ENCODE results near the gene SAG. TPM values are rescaled to one million over a fixed set of nuclear protein-coding genes. Genes with fewer than 3 reads are reported as not detected.

SAG gene
- total RNA-seq, 1 donor from 2014 or later: not detected

DNA sequence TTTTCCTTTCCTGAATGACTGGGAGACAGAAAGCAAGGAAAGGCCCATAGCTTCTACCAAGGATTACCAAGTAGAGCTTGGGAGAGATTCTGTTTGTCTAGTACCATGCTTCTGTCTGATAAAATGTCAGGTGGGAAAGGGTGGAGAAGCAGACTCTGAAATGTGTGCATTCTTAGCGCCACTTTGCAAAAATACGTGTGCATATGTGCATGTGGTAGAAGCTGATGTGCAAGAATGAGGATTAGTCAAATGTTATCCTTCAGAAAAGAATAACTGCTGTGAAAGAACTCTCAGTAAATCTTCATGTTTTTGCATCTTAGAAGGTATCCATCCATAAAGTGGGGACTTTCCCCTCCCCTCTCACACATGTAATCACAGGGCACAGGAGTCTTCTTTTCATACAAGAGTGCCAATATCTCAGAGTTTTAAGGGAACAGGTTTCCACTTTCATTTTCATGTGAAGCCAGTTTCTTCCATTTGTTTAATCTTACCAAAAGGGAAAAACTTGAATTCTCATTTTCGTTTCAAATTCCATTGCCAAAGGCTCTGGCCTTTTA is 31.3 kb downstream of the SAG start:
- no peak for DNase-seq
- TF ChIP-seq, protein P1, sequence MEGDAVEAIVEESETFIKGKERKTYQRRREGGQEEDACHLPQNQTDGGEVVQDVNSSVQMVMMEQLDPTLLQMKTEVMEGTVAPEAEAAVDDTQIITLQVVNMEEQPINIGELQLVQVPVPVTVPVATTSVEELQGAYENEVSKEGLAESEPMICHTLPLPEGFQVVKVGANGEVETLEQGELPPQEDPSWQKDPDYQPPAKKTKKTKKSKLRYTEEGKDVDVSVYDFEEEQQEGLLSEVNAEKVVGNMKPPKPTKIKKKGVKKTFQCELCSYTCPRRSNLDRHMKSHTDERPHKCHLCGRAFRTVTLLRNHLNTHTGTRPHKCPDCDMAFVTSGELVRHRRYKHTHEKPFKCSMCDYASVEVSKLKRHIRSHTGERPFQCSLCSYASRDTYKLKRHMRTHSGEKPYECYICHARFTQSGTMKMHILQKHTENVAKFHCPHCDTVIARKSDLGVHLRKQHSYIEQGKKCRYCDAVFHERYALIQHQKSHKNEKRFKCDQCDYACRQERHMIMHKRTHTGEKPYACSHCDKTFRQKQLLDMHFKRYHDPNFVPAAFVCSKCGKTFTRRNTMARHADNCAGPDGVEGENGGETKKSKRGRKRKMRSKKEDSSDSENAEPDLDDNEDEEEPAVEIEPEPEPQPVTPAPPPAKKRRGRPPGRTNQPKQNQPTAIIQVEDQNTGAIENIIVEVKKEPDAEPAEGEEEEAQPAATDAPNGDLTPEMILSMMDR (IDR thresholded peaks at IDR 0.05; ENCODE audit: partially characterized antibody, unreplicated experiment): no peak
- peaks cover 5% of the 10 kb centered on the region for H3K27me3 Mint-ChIP-seq (ENCODE audit: unreplicated experiment)
- H3K9me3 Mint-ChIP-seq (ENCODE audit: unreplicated experiment): peaks cover 5% of the 10 kb centered on the region
- no peak overlapping the region for H3K4me3 Mint-ChIP-seq (ENCODE audit: unreplicated experiment)
- no peaks in the 10 kb centered on the region for H3K36me3 Mint-ChIP-seq (ENCODE audit: unreplicated experiment)
- H3K4me1 Mint-ChIP-seq (ENCODE audit: low read depth, unreplicated experiment): peaks cover 10% of the 10 kb centered on the region
- no peak overlapping the region for H3K27ac Mint-ChIP-seq (ENCODE audit: unreplicated experiment)

DNA sequence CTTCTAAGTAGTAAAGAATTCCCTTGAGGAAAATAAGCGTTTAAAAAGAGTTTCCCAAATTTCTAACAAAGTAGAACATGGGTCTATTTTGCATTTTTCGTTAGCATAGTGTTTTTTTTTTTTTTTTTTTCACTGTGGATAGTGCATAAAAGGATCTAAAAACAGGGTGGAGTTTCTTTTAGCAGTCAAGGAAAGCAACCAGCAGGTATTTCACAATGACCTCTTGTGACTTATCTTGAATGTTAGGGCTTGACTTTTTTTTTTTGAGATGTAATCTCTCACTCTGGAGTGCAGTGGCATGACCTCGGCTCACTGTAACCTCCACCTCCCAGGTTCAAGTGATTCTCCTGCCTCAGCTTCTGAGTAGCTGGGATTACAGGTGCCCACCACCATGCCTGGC is 31.8 kb downstream of the SAG start:
- peaks cover 4% of the 10 kb centered on the region for H3K27me3 Mint-ChIP-seq (ENCODE audit: unreplicated experiment)
- H3K9me3 Mint-ChIP-seq (ENCODE audit: unreplicated experiment): peaks cover 5% of the 10 kb centered on the region
- no peak for DNase-seq
- H3K36me3 Mint-ChIP-seq (ENCODE audit: unreplicated experiment): no peaks in the 10 kb centered on the region
- H3K4me3 Mint-ChIP-seq (ENCODE audit: unreplicated experiment): no peak overlapping the region
- peaks cover 7% of the 10 kb centered on the region for H3K4me1 Mint-ChIP-seq (ENCODE audit: low read depth, unreplicated experiment)
- H3K27ac Mint-ChIP-seq (ENCODE audit: unreplicated experiment): no peak overlapping the region
- TF ChIP-seq, protein P1 (IDR thresholded peaks at IDR 0.05; ENCODE audit: partially characterized antibody, unreplicated experiment): no peak

DNA sequence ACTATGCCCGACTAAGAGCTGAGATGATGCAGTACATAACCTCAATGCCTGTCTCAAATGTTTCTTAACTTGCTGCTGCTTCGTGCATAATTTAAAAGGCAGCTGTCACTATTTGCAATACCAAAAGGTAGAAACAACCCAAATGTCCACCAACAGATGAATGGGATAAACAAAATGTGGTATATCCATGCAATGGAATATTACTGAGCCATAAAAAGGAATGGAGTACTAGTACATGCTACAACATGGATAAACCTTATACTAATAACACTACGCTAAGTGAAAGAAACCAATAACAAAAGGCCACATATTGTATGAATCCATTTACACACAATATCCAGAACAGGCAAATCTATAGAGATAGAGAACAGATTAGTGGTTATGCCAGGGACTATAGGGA is 33.7 kb downstream of the SAG start:
- H3K27me3 Mint-ChIP-seq (ENCODE audit: unreplicated experiment): peaks cover 4% of the 10 kb centered on the region

DNA sequence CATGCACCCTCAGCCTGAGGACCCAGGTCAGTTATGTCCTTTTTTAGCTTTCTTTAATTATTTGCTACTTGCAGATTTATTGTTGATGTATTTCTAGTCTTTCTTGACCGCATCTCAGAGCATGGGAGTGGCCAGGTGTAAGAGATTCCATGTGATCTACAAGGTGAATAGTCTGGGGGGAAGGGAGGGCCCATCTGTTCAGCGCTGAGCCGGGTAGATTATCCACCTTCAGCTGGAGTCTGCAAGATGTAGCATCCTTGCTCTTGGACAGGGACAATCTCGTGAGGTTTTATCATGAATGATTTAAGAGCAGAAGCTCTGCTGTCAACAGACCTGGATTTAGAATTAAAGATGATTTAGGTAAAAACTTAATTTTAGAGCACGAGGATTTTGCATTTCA is 34.7 kb downstream of the SAG start:
- no peak overlapping the region for H3K4me3 Mint-ChIP-seq (ENCODE audit: unreplicated experiment)
- DNase-seq: no peak
- no peaks in the 10 kb centered on the region for H3K36me3 Mint-ChIP-seq (ENCODE audit: unreplicated experiment)
- TF ChIP-seq, protein P1 (IDR thresholded peaks at IDR 0.05; ENCODE audit: partially characterized antibody, unreplicated experiment): no peak
- peaks cover 4% of the 10 kb centered on the region for H3K27me3 Mint-ChIP-seq (ENCODE audit: unreplicated experiment)
- H3K4me1 Mint-ChIP-seq (ENCODE audit: low read depth, unreplicated experiment): peaks cover 7% of the 10 kb centered on the region
- peaks cover 7% of the 10 kb centered on the region for H3K9me3 Mint-ChIP-seq (ENCODE audit: unreplicated experiment)
- no peak overlapping the region for H3K27ac Mint-ChIP-seq (ENCODE audit: unreplicated experiment)

More for the DNA sequence above, 33.7 kb downstream of the SAG start:
- H3K4me3 Mint-ChIP-seq (ENCODE audit: unreplicated experiment): no peak overlapping the region
- H3K27ac Mint-ChIP-seq (ENCODE audit: unreplicated experiment): no peak overlapping the region
- no peak for DNase-seq
- TF ChIP-seq, protein P1 (IDR thresholded peaks at IDR 0.05; ENCODE audit: partially characterized antibody, unreplicated experiment): no peak
- H3K9me3 Mint-ChIP-seq (ENCODE audit: unreplicated experiment): peaks cover 7% of the 10 kb centered on the region
- H3K4me1 Mint-ChIP-seq (ENCODE audit: low read depth, unreplicated experiment): peaks cover 7% of the 10 kb centered on the region
- H3K36me3 Mint-ChIP-seq (ENCODE audit: unreplicated experiment): no peaks in the 10 kb centered on the region

DNA sequence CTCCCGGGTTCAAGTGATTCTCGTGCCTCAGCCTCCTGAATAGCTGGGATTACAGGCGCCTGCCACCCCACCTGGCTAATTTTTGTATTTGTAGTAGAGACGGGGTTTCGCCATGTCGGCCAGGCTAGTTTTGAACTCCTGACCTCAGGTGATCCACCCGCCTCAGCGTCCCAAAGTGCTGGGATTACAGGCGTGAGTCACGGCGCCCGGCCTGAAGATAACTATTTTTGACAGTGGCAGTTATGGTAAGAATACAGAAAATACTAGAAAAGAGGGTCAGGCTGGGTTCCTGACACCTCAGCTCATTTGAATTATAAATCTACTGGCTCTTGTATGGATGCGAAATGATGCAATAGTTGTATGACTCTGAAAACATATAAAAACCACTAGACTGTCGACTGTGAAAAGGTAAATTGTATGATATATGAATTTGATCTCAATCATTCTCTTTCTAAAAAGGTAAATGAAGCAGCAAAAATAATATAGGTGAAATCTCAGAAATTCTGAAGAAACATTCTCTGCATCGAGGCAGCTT is 35.6 kb downstream of the SAG start:
- no peak for DNase-seq
- Mint-ChIP-seq H3K4me1 (ENCODE audit: low read depth, unreplicated experiment) (peaks cover under 1% of the 10 kb centered on the region), H3K4me3 (ENCODE audit: unreplicated experiment) (no peak overlapping the region), H3K27ac (ENCODE audit: unreplicated experiment) (no peak overlapping the region), H3K27me3 (ENCODE audit: unreplicated experiment) (no peaks in the 10 kb centered on the region), H3K36me3 (ENCODE audit: unreplicated experiment) (peaks cover 5% of the 10 kb centered on the region), H3K9me3 (ENCODE audit: unreplicated experiment) (peaks cover 7% of the 10 kb centered on the region)
- TF ChIP-seq, protein P1 (IDR thresholded peaks at IDR 0.05; ENCODE audit: partially characterized antibody, unreplicated experiment): no peak

Data from glutamatergic neuron (in vitro differentiated cells).